ENCODE measurements around the gene AKT2.
A peak's percentile ranks its signal among the peaks of the same experiment; 100 is the strongest.

Gene AKT2

DNA sequence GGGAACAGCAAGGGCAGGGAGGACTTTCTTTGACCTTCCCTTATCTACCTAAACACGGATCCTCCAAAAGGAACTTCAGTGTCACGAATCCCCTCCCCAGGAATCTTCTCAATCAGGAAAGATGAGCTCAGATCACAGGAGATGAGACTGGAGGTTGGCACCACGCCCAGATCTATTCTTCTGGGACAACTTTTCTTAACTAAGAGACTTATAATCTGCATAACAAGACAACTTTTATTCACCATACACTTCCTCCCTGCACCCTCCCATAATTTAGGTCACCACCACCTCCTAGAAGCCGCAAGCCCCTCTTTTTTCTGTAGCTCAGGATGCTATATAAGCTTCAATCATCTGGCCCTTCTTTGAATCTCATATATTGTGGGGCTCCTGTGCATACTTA, 19.2 kb upstream of the AKT2 start:
- Histone ChIP-seq H3K4me3 (ENCODE audit: low read length, poor library complexity, severe bottlenecking) (no peak overlapping the region), H3K4me1 (ENCODE audit: insufficient read depth, low read length, poor library complexity, severe bottlenecking) (no peaks in the 10 kb centered on the region), H2AFZ (ENCODE audit: low read length) (no peak overlapping the region), H3K79me2 (ENCODE audit: insufficient read depth, low read length) (no peaks in the 10 kb centered on the region), H3K9ac (ENCODE audit: low read depth, low read length, poor library complexity, severe bottlenecking) (no peak overlapping the region), H3K9me2 (replicated peaks; ENCODE audit: low read depth, low read length) (no peaks in the 10 kb centered on the region), H3K4me2 (ENCODE audit: low read depth, low read length, poor library complexity, severe bottlenecking) (no peak overlapping the region), H3K27me3 (ENCODE audit: insufficient read depth, low read length, poor library complexity, severe bottlenecking) (no peaks in the 10 kb centered on the region), H3K9me3 (ENCODE audit: insufficient read depth, low read depth, low read length) (no peaks in the 10 kb centered on the region), H3F3A (ENCODE audit: low read depth) (no peaks in the 10 kb centered on the region), H3K36me3 (ENCODE audit: insufficient read depth, low read length) (no peaks in the 10 kb centered on the region), H4K20me1 (ENCODE audit: insufficient read depth, low read length, poor library complexity, severe bottlenecking) (no peaks in the 10 kb centered on the region)
- TF ChIP-seq, protein P1, sequence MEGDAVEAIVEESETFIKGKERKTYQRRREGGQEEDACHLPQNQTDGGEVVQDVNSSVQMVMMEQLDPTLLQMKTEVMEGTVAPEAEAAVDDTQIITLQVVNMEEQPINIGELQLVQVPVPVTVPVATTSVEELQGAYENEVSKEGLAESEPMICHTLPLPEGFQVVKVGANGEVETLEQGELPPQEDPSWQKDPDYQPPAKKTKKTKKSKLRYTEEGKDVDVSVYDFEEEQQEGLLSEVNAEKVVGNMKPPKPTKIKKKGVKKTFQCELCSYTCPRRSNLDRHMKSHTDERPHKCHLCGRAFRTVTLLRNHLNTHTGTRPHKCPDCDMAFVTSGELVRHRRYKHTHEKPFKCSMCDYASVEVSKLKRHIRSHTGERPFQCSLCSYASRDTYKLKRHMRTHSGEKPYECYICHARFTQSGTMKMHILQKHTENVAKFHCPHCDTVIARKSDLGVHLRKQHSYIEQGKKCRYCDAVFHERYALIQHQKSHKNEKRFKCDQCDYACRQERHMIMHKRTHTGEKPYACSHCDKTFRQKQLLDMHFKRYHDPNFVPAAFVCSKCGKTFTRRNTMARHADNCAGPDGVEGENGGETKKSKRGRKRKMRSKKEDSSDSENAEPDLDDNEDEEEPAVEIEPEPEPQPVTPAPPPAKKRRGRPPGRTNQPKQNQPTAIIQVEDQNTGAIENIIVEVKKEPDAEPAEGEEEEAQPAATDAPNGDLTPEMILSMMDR (conservative IDR thresholded peaks at IDR 0.05; ENCODE audit: low read length): no peak
- TF ChIP-seq EZH2phosphoT487 (IDR thresholded peaks at IDR 0.05; ENCODE audit: borderline replicate concordance): no peak

DNA sequence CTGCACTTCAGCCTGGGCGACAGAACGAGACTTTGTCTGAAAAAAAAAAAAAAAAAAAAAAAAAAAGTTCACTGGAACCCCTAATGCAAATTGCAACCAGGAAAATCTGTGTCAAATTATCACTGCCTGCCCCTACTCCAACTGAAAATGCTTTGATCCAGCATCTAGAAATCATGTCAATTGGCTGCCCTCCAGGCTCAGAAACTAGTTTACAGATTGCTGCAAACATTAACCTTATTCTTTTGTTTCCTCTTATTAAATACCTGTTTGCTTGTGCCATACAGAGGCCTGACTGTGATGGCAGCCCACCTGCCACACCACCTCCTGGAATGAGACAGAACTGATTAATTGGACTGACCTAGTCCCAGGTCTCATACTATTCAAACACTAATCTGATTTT, 18.6 kb upstream of the AKT2 start:
- Histone ChIP-seq H2AFZ (ENCODE audit: low read length) (no peak overlapping the region), H3K4me3 (ENCODE audit: low read length, poor library complexity, severe bottlenecking) (no peak overlapping the region), H4K20me1 (ENCODE audit: insufficient read depth, low read length, poor library complexity, severe bottlenecking) (no peaks in the 10 kb centered on the region), H3K9me3 (ENCODE audit: insufficient read depth, low read depth, low read length) (no peaks in the 10 kb centered on the region), H3K4me2 (ENCODE audit: low read depth, low read length, poor library complexity, severe bottlenecking) (no peak overlapping the region), H3K27me3 (ENCODE audit: insufficient read depth, low read length, poor library complexity, severe bottlenecking) (no peaks in the 10 kb centered on the region), H3K9me2 (replicated peaks; ENCODE audit: low read depth, low read length) (no peaks in the 10 kb centered on the region), H3F3A (ENCODE audit: low read depth) (no peaks in the 10 kb centered on the region), H3K4me1 (ENCODE audit: insufficient read depth, low read length, poor library complexity, severe bottlenecking) (no peaks in the 10 kb centered on the region), H3K9ac (ENCODE audit: low read depth, low read length, poor library complexity, severe bottlenecking) (no peak overlapping the region), H3K36me3 (ENCODE audit: insufficient read depth, low read length) (no peaks in the 10 kb centered on the region), H3K79me2 (ENCODE audit: insufficient read depth, low read length) (no peaks in the 10 kb centered on the region)
- TF ChIP-seq, protein P1 (conservative IDR thresholded peaks at IDR 0.05; ENCODE audit: low read length): no peak
- no peak for TF ChIP-seq EZH2phosphoT487 (IDR thresholded peaks at IDR 0.05; ENCODE audit: borderline replicate concordance)

DNA sequence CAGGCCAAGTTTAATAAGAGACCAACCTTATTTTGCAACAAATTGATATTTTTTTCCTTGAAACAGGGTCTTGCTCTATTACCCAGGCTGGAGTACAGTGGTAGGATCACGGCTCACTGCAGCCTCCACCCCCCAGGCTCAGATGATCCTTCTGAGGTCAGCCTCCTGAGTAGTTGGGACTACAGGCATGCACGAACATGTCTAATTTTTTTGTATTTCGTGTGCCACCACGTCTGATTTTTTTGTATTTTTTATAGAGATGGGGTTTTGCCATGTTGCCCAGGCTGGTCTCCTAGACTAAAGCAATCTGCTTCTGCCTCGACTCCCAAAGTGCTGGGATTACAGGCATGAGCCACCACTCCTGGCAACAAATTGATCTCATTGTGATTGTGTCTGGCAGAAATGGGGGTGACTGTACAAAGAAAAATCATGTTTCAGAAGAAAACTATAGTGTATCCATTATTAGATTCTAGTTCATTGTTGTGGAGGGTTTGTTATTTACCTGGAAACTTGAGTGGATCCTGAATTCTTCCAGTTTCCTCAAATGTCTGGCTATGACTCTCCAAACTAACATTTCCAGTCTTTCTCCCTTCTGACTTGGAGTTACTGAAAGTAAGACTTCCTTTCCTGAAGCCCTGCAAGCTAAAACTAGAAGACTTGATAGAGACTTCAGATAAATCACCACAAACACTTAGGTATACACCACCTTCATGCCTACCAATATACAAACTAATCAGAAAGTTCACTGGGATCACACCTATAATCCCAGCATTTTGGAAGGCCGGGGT, 17.3 kb upstream of the AKT2 start:
- Histone ChIP-seq H3K9ac (ENCODE audit: low read depth, low read length, poor library complexity, severe bottlenecking) (peak overlapping the region; percentile 11), H3K27me3 (ENCODE audit: insufficient read depth, low read length, poor library complexity, severe bottlenecking) (no peaks in the 10 kb centered on the region), H4K20me1 (ENCODE audit: insufficient read depth, low read length, poor library complexity, severe bottlenecking) (no peaks in the 10 kb centered on the region), H3K9me2 (replicated peaks; ENCODE audit: low read depth, low read length) (no peaks in the 10 kb centered on the region), H3K4me1 (ENCODE audit: insufficient read depth, low read length, poor library complexity, severe bottlenecking) (no peaks in the 10 kb centered on the region), H3K79me2 (ENCODE audit: insufficient read depth, low read length) (no peaks in the 10 kb centered on the region), H3K4me3 (ENCODE audit: low read length, poor library complexity, severe bottlenecking) (no peak overlapping the region), H3K9me3 (ENCODE audit: insufficient read depth, low read depth, low read length) (no peaks in the 10 kb centered on the region), H3K36me3 (ENCODE audit: insufficient read depth, low read length) (no peaks in the 10 kb centered on the region), H3F3A (ENCODE audit: low read depth) (no peaks in the 10 kb centered on the region), H3K4me2 (ENCODE audit: low read depth, low read length, poor library complexity, severe bottlenecking) (no peak overlapping the region), H2AFZ (ENCODE audit: low read length) (no peak overlapping the region)
- TF ChIP-seq EZH2phosphoT487 (IDR thresholded peaks at IDR 0.05; ENCODE audit: borderline replicate concordance): no peak
- TF ChIP-seq, protein P1 (conservative IDR thresholded peaks at IDR 0.05; ENCODE audit: low read length): no peak

Measured in Loucy (cell line).